HL-60 (cell line): Measurements from ENCODE around the gene ACP7.

Experiments
- DNase-seq, 2 experiments: peaks; one replicate each; pipeline ENCODE4 v3.0.0-alpha.2; 2010 to 2020; ENCODE audit warnings: low read depth in 1 of 2, low spot score in 1 of 2
- H3K27ac ChIP-seq: fragments of 250-450 bp; sonication (Bioruptor Pico); replicated peaks from 2 replicates; pipeline ENCODE4 v1.5.1; 2020; ENCODE audit warnings: mild to moderate bottlenecking, moderate library complexity
- H3K27me3 ChIP-seq: fragments of 250-450 bp; sonication (Bioruptor Pico); 2 replicates; pipeline ENCODE4 v1.5.1; 2021; ENCODE audit warnings: mild to moderate bottlenecking, moderate library complexity; ENCODE audit not compliant: insufficient read depth, poor library complexity, severe bottlenecking
- H3K4me3 ChIP-seq: replicated peaks from 2 replicates; pipeline ENCODE4 v1.5.1; 2011; ENCODE audit warnings: mild to moderate bottlenecking, control low read depth, low read length; ENCODE audit not compliant: insufficient read depth
- GABPA ChIP-seq: IDR thresholded peaks from 2 replicates; pipeline ENCODE4 v1.6.1; 2012; ENCODE audit warnings: low read depth
- POLR2AphosphoS5 ChIP-seq: IDR thresholded peaks from 2 replicates; pipeline ENCODE4 v1.6.1; 2012; ENCODE audit warnings: low read depth
- SPI1 ChIP-seq: IDR thresholded peaks from 2 replicates; pipeline ENCODE4 v1.6.1; 2012; ENCODE audit warnings: low read depth, mild to moderate bottlenecking, borderline replicate concordance
- TF ChIP-seq, protein P1 (sequence below): IDR thresholded peaks from 2 replicates; pipeline ENCODE4 v1.6.1; 2012; ENCODE audit warnings: low read depth; ENCODE audit not compliant: insufficient replicate concordance
- TF ChIP-seq, protein P2 (sequence below): IDR thresholded peaks from one replicate; pipeline ENCODE4 v1.5.1; 2011; ENCODE audit warnings: low read length, control low read depth, inconsistent platforms; ENCODE audit not compliant: insufficient read depth

ACP7 gene

DNA sequence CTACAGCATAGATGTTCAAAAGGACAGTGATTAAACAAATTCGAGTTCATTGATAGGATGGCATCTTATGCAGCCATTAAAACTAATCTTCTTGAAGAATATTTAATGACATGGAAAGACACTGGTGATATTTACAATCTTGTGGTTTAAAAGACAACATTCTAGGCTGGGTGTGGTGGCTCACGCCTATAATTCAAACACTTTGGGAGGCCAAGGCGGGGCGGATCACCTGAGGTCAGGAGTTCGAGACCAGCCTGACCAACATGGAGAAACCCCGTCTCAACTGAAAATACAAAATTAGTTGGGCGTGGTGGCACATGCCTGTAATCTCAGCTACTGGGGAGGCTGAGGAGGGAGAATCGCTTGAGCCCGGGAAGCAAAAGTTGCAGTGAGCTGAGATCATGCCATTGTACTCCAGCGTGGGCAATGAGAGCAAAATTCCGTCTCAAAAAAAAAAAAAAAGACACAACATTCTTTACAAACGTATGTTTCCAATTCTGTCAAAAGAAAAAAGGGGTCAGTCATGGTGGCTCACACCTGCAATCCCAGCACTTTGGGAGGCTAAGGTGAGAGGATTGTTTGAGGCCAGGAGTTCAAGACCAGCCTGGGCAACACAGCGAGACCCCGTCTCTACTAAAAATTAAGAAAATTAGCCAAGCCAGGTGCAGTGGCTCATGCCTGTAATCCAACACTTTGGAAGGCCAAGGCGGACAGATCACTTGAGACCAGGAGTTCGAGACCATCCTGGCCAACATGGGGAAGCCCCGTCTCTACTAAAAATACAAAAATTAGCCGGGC lies 39.0 kb downstream of the ACP7 start:
- no peak for DNase-seq
- Histone ChIP-seq H3K4me3 (no peak overlapping the region), H3K27ac (no peak overlapping the region), H3K27me3 (no peaks in the 10 kb centered on the region)
- no peak for TF ChIP-seq POLR2AphosphoS5
- TF ChIP-seq, protein P1, sequence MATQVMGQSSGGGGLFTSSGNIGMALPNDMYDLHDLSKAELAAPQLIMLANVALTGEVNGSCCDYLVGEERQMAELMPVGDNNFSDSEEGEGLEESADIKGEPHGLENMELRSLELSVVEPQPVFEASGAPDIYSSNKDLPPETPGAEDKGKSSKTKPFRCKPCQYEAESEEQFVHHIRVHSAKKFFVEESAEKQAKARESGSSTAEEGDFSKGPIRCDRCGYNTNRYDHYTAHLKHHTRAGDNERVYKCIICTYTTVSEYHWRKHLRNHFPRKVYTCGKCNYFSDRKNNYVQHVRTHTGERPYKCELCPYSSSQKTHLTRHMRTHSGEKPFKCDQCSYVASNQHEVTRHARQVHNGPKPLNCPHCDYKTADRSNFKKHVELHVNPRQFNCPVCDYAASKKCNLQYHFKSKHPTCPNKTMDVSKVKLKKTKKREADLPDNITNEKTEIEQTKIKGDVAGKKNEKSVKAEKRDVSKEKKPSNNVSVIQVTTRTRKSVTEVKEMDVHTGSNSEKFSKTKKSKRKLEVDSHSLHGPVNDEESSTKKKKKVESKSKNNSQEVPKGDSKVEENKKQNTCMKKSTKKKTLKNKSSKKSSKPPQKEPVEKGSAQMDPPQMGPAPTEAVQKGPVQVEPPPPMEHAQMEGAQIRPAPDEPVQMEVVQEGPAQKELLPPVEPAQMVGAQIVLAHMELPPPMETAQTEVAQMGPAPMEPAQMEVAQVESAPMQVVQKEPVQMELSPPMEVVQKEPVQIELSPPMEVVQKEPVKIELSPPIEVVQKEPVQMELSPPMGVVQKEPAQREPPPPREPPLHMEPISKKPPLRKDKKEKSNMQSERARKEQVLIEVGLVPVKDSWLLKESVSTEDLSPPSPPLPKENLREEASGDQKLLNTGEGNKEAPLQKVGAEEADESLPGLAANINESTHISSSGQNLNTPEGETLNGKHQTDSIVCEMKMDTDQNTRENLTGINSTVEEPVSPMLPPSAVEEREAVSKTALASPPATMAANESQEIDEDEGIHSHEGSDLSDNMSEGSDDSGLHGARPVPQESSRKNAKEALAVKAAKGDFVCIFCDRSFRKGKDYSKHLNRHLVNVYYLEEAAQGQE, result no peak
- no peak for TF ChIP-seq GABPA
- TF ChIP-seq SPI1, result no peak
- TF ChIP-seq, protein P2, sequence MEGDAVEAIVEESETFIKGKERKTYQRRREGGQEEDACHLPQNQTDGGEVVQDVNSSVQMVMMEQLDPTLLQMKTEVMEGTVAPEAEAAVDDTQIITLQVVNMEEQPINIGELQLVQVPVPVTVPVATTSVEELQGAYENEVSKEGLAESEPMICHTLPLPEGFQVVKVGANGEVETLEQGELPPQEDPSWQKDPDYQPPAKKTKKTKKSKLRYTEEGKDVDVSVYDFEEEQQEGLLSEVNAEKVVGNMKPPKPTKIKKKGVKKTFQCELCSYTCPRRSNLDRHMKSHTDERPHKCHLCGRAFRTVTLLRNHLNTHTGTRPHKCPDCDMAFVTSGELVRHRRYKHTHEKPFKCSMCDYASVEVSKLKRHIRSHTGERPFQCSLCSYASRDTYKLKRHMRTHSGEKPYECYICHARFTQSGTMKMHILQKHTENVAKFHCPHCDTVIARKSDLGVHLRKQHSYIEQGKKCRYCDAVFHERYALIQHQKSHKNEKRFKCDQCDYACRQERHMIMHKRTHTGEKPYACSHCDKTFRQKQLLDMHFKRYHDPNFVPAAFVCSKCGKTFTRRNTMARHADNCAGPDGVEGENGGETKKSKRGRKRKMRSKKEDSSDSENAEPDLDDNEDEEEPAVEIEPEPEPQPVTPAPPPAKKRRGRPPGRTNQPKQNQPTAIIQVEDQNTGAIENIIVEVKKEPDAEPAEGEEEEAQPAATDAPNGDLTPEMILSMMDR, result no peak

- Histone ChIP-seq H3K27me3 (no peaks in the 10 kb centered on the region), H3K27ac (no peak overlapping the region), H3K4me3 (no peak overlapping the region)
- no peak for DNase-seq
- TF ChIP-seq SPI1, result no peak
- TF ChIP-seq POLR2AphosphoS5, result no peak
- TF ChIP-seq, protein P2, result no peak
- TF ChIP-seq, protein P1, result no peak
- no peak for TF ChIP-seq GABPA
Observed at GRCh38 chr19:39124136-39124764, 40.1 kb downstream of the ACP7 start.

- Histone ChIP-seq H3K27me3 (no peaks in the 10 kb centered on the region), H3K27ac (peak overlapping the region; percentile 25; the same call in 1 of the 2 replicates), H3K4me3 (peak overlapping the region; percentile 81)
- no peak for DNase-seq
- TF ChIP-seq GABPA (no peak), SPI1 (peak; percentile 49; the same call in 1 of the 2 replicates)
Observed at GRCh38 chr19:39125199-39125553, 41.0 kb downstream of the ACP7 start.

GRCh38 chr19:39125554-39126311 lies 41.6 kb downstream of the ACP7 start, which contains the start of gene PAK4:
PAK4 (plus strand) TSS chr19:39125786; CDS start chr19:39169554, 43,768 bp downstream.
- peak within 1 kb of the TSS; percentile 67 for H3K27ac ChIP-seq
- TF ChIP-seq POLR2AphosphoS5 (peak; percentile 54; the same call in 1 of the 2 replicates), SPI1 (no peak)
- TF ChIP-seq, protein P1, result peak; percentile 44
- H3K27me3 ChIP-seq, result no peaks in the 10 kb centered on the region
- DNase-seq, result peak; percentile 95 to 97
- H3K4me3 ChIP-seq, result peak within 1 kb of the TSS; percentile 81
